ENCODE results near the gene FLT1. TPM values are rescaled to one million over a fixed set of nuclear protein-coding genes. Genes with fewer than 3 reads are reported as not detected.

Gene FLT1
- total and polyA plus RNA-seq, 9 donors: 13.2 to 17.3 (median 15.8) TPM

GRCh38 chr13:28267497-28267896 lies 227.4 kb downstream of the FLT1 start:
- Histone ChIP-seq H3K36me3 (ENCODE audit: control insufficient read depth, insufficient read depth, low read length) (peaks cover 13% of the 10 kb centered on the region), H3K27ac (ENCODE audit: low read length) (no peak overlapping the region), H3K27me3 (ENCODE audit: control insufficient read depth, insufficient read depth, low read length) (no peaks in the 10 kb centered on the region), H3K4me3 (ENCODE audit: low read length) (no peak overlapping the region), H3K4me1 (ENCODE audit: control insufficient read depth, insufficient read depth, low read length) (no peaks in the 10 kb centered on the region), H3K9me3 (replicated peaks; ENCODE audit: control insufficient read depth, low read depth, low read length) (no peaks in the 10 kb centered on the region)
- WGBS (ENCODE audit: insufficient coverage): no CpG with 5 or more reads among the region's 4 CpGs
- no peak for DNase-seq

GRCh38 chr13:28258417-28258816 lies 236.5 kb downstream of the FLT1 start:
- no peak for DNase-seq
- peaks cover 10% of the 10 kb centered on the region for H3K36me3 ChIP-seq (ENCODE audit: control insufficient read depth, insufficient read depth, low read length)
- no peaks in the 10 kb centered on the region for H3K27me3 ChIP-seq (ENCODE audit: control insufficient read depth, insufficient read depth, low read length)
- no peak overlapping the region for H3K4me3 ChIP-seq (ENCODE audit: low read length)
- WGBS (ENCODE audit: insufficient coverage): no CpG with 5 or more reads among the region's 3 CpGs
- H3K27ac ChIP-seq (ENCODE audit: low read length): no peak overlapping the region
- H3K9me3 ChIP-seq (replicated peaks; ENCODE audit: control insufficient read depth, low read depth, low read length): no peaks in the 10 kb centered on the region
- no peaks in the 10 kb centered on the region for H3K4me1 ChIP-seq (ENCODE audit: control insufficient read depth, insufficient read depth, low read length)

DNA sequence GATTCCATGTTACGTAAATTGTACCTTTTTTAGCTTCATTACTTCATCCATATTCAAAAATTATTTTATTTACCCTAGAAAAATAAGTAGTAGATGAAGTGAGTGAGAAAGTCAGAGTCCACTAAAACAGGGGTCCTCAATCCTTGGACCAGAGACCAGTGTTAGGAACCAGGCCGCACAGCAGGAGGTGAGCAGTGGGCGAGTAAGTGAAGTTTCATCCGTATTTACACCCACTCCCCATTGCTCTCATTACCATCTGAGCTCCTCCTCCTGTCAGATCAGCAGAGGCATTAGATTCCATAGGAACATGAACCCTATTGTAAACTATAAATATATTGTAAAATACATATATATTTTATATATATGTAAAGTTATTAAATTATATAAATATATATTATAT lies 237.6 kb downstream of the FLT1 start:
- H3K27ac ChIP-seq (ENCODE audit: low read length): no peak overlapping the region
- no peak overlapping the region for H3K4me3 ChIP-seq (ENCODE audit: low read length)
- no peak for DNase-seq
- peaks cover 9% of the 10 kb centered on the region for H3K36me3 ChIP-seq (ENCODE audit: control insufficient read depth, insufficient read depth, low read length)
- no peaks in the 10 kb centered on the region for H3K27me3 ChIP-seq (ENCODE audit: control insufficient read depth, insufficient read depth, low read length)
- no peaks in the 10 kb centered on the region for H3K4me1 ChIP-seq (ENCODE audit: control insufficient read depth, insufficient read depth, low read length)
- no CpG with 5 or more reads among the region's 4 CpGs for WGBS (ENCODE audit: insufficient coverage)
- no peaks in the 10 kb centered on the region for H3K9me3 ChIP-seq (replicated peaks; ENCODE audit: control insufficient read depth, low read depth, low read length)

- Histone ChIP-seq H3K27ac (ENCODE audit: low read length) (no peak overlapping the region), H3K9me3 (replicated peaks; ENCODE audit: control insufficient read depth, low read depth, low read length) (no peaks in the 10 kb centered on the region), H3K36me3 (ENCODE audit: control insufficient read depth, insufficient read depth, low read length) (peaks cover 2% of the 10 kb centered on the region), H3K4me3 (ENCODE audit: low read length) (no peak overlapping the region), H3K27me3 (ENCODE audit: control insufficient read depth, insufficient read depth, low read length) (no peaks in the 10 kb centered on the region), H3K4me1 (ENCODE audit: control insufficient read depth, insufficient read depth, low read length) (no peaks in the 10 kb centered on the region)
- WGBS (ENCODE audit: insufficient coverage): no CpG with 5 or more reads among the region's 1 CpG
- DNase-seq: no peak
These were observed 242.4 kb downstream of the FLT1 start for GRCh38 chr13:28252547-28252946.

- Histone ChIP-seq H3K4me1 (ENCODE audit: control insufficient read depth, insufficient read depth, low read length) (no peaks in the 10 kb centered on the region), H3K9me3 (replicated peaks; ENCODE audit: control insufficient read depth, low read depth, low read length) (no peaks in the 10 kb centered on the region), H3K4me3 (ENCODE audit: low read length) (no peak overlapping the region), H3K27me3 (ENCODE audit: control insufficient read depth, insufficient read depth, low read length) (no peaks in the 10 kb centered on the region), H3K36me3 (ENCODE audit: control insufficient read depth, insufficient read depth, low read length) (no peaks in the 10 kb centered on the region), H3K27ac (ENCODE audit: low read length) (no peak overlapping the region)
- DNase-seq: peak; percentile 14
- whole genome bisulfite sequencing (ENCODE audit: insufficient coverage): 83% methylated on average over 1 of the region's 6 CpGs
These were observed 243.5 kb downstream of the FLT1 start for GRCh38 chr13:28251466-28251865.

GRCh38 chr13:28250542-28250941 lies 244.4 kb downstream of the FLT1 start:
- Histone ChIP-seq H3K4me1 (ENCODE audit: control insufficient read depth, insufficient read depth, low read length) (no peaks in the 10 kb centered on the region), H3K27me3 (ENCODE audit: control insufficient read depth, insufficient read depth, low read length) (no peaks in the 10 kb centered on the region)
- 87% methylated on average over 8 of the region's 10 CpGs for WGBS (ENCODE audit: insufficient coverage)

More at GRCh38 chr13:28250542-28250941, 244.4 kb downstream of the FLT1 start:
- no peaks in the 10 kb centered on the region for H3K36me3 ChIP-seq (ENCODE audit: control insufficient read depth, insufficient read depth, low read length)
- H3K27ac ChIP-seq (ENCODE audit: low read length): no peak overlapping the region
- DNase-seq: no peak
- H3K4me3 ChIP-seq (ENCODE audit: low read length): no peak overlapping the region
- H3K9me3 ChIP-seq (replicated peaks; ENCODE audit: control insufficient read depth, low read depth, low read length): no peaks in the 10 kb centered on the region

Other genes starting within 250 kb of the FLT1 start
- gene POMP, start 164.0 kb upstream of the FLT1 start, total RNA-seq: 63.9 TPM
- gene POMP, start 164.0 kb upstream of the FLT1 start, polyA plus RNA-seq (ENCODE audit: insufficient read depth in 1 of 8, insufficient read length in 8 of 8, low replicate concordance in 1 of 8): 10 to 100 TPM; 63.9 to 77.9 (median 71.3) TPM
- gene SLC46A3, start 223.8 kb upstream of the FLT1 start, total RNA-seq: 1.4 TPM
- gene SLC46A3, start 223.8 kb upstream of the FLT1 start, polyA plus RNA-seq (ENCODE audit: insufficient read depth in 1 of 8, insufficient read length in 8 of 8, low replicate concordance in 1 of 8): 1 to 10 TPM in 7 of 8 donors, under 1 TPM in 1; 0.91 to 8.0 (median 1.4) TPM

All from muscle of leg (tissue), 11 donors.